DMS 273 (cell line): Measurements from ENCODE around the gene RSRC1.
A peak's percentile ranks its signal among the peaks of the same experiment; 100 is the strongest.

ENCODE experiments used
- DNase-seq: peaks from one replicate; lab custom pipeline; 2025; ENCODE audit not compliant: unreplicated experiment; lab: John Stamatoyannopoulos, UW

The RSRC1 gene

DNA sequence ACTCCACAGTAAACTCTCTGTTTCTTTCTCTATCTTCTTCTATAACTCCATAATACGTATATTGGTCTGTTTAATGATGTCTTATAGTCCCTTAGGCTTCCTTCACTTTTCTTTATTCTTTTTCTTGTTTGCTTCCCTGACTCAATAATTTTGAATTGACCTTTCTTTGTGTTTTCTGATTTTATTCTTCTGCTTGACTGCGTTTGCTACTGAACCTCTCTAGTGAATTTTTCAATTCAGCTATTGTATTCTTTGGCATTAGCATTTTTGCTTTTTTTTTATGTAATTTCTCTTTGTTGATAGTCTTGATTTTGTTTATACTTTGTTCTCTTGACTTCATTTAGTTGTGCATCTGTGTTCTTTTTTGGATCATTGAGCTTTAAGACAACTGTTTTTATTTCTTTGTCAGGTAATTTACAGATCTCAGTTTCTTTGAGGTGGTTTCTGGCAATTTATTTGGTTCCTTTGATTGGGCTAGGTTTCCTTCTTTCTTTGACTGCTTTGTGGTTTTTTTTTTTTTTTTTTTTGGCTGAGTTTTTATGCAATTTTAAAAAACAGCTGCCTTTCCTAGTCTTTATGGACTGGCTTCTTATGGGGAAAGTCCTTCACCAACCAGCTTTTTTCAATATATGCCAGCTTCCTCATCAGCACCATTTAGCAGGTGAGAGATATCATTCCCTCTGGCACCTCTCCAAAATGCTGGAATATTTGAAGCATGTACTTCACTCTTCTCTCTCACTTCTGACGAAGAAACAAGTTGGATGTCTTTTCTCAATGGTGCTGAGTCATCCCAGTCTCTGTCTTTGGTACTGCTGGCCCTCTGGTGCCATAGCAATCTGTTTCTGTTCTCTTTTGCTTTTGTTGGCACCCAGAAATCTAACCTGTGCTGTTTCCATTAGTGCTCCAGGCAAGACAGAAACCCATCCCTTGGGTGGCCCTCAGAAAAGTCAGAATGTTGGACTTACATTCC, 17.6 kb downstream of the RSRC1 start:
- DNase-seq: peak; percentile 13

DNA sequence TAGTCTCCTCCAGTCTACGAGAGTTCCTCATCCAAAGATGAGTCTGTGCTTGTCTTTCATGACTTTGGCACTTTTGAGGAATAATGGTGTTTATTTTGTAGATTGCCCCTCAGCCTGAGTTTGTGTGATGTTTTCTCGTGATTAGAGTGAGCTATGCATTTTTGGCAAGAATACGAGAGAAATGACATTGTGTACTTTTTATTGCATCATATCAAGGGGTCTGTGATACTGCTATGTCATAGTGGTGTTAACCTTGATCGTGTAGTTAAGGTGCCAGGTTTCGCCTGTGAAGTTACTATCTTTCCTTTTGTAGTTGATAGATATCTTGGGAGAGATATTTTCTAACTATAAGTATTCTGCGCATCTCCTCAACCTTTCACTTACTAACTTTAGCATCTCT, 18.9 kb downstream of the RSRC1 start:
- DNase-seq: no peak

DNA sequence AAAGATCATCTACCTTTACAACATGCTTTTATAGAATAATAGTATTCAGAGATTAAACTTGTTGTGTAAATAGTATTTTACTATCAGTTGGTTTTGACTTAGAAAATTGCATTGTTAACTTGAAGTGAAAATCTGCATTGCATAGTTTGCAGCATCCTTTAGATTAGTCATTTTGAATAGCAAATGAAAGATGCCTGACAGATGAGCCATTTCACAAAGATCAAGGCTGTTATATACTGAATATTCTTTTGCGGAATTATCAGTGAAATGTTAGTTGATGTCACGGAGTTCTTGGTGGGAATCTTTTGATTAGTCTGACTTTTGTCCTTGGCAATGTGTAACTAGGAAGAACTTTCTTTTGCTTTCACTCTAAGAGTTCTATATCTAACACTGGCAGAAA, 24.5 kb downstream of the RSRC1 start:
- no peak for DNase-seq

DNA sequence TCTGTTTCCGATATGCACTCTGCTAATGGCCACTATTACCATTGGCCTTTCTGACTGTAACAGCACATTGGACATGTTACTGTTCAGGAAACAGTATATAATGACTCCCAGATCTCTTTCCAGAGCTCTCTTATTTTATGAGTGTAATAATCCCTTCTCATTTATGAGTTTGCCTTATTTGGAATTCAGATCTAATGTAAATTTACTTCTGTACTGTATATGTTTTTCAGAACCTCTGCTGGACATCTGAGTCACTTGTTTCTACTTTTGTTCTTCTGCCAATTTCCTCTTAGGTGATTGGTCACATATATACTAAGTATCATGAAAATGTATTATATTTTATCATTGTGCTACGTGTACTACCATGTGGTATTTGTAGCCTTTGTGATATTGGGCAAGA, 30.5 kb downstream of the RSRC1 start:
- DNase-seq: no peak

DNA sequence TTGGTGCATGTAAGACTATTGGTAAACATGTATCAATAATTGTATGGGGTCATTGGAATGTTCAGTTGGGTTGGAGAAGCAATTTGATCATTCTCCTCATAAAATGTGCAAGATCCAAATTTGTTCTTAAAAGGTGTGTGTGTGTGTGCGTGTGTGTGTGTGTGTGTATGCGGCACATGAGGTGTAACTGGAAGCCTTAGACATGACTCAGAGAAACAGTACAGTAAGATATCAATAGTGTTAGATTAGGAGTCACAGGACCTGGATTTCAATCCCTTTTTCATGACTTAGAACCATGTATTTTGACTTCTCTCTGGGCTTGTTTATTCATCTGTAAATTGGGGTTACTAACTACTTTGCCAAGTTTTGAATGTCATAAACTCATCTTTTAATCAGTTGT, 38.3 kb downstream of the RSRC1 start:
- DNase-seq: no peak

DNA sequence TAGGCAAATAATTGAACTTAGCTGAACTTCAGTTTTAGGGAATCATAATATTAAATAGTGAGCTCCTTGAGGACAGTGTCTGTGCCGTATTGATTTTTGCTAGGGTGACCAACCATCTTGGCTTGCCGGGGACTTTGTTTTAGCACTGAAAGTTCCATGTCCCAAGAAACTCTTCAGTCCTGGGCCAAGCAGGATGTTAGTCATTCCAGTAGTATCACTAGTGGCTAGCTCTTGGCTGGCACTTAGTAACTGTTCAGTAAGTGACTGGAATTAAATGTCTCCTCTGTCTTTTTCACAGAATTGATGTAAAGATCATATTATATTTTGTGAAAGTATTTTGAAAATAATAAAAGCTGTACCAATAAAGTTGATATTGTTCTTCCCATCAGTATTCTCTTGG, 42.3 kb downstream of the RSRC1 start:
- DNase-seq: no peak

DNA sequence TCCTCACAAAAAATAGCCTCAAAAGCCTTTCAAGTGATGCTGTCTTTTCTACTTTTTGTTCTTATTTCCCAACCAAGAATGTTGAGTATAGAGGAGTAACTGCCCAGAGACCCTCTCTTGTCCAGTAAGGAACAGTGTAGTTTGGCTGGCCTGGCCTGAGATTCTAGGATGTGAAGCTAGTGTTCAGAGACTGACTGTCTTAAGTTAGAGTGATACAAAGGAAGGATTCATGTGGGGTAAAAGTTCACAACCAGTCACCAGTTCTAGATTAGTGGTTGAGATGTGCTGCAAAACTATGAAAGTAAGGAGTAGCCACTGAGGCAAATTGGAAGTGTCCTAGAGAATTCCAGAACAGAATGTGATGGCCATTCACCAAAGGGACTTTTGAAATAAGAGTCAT, 49.1 kb downstream of the RSRC1 start:
- DNase-seq: no peak

DNA sequence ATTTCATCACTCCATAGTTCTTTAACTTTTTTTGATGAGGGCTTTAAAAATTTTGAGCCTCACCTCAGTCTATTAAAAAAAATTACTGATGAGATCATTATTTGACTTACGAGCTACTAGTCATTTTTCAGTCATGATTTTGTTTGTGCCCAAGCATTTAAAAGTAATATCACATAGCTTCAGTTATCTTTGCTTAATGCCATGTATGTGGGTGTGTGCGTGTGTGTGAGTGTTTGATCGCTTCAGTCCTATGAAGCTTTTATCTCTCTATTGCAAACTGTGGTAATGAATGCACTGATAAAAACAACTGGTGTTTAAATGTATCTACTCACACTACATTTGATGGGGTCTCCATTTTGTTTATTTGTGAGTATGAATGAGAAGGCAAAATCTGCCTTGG, 49.8 kb downstream of the RSRC1 start:
- DNase-seq: no peak

DNA sequence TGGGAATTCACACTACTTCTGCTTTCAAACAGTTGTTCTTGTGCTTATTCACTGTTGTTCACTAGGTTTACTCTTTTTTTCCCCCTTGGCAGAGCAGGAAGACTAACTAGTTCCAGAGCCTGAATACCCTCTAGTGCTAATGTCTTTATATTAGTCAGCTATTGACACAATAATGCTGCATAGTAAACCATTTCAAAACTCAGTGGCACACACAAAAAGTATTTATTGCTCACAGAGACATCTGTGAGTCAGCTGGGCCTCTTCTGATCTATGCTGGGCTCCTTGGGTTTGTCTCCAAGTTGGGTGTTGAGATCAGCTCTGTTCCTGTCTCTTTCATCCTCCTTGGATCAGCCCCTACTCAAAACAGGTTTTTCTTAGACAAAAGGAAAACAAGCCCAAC, 51.1 kb downstream of the RSRC1 start:
- no peak for DNase-seq

DNA sequence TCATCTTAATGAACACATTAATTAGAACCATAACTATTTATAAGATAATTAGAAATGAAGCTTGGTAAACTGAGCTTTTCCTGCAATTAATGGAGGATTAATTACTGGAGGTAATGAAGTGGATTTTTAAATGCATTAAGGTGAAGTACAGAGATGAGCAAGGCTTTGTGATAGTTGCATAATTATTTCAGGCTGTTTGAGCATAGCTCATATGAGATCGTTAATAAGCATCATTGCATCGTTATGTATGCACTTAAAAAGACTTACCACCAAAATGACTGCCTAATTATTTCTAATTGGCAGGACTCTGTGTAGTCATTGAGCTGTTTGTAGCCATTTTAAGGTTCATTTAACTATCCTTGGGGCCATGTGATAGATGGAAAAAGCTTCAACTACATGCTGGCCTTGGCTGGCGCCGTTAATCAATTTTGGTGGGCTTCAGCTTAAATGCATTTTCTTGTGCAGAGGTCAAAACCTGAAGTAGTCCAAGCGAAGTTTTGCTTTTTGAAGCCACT, 55.3 kb downstream of the RSRC1 start:
- no peak for DNase-seq

DNA sequence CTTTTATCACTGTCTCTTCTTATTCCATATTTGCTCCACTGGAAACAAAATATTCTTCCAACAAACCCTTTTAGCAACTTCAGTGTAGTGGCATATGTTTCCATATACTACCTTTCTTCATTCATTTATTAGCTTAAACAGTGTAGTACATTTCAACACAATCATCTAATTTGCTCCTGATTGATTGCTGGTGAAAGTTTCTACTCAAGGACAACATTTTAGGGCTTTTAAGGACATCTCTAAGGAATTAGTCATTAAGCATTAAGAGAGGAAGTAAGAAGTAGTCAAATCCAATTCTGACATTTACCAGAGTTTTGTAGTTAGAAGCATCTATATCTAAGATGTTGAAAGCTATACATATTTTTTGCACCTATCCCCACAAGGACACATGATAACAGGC, 55.8 kb downstream of the RSRC1 start:
- no peak for DNase-seq

DNA sequence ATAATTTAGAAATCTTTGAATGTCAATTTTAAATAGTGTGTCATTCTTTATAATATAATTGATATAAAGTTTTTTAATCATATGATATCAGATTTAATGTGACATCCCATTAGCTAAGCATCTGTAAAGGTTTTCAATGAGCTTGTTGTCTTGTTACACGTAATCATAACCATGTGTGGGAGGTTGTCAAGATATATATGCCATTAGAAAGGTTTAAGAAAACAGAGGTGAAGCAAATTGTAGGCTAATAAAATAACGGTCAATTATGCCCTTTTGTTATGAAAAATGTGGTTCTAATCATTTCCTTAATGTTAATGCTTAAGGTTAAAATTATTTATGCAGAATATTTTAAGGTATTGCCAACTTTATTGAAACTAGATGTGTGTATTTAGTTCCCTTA, 56.3 kb downstream of the RSRC1 start:
- no peak for DNase-seq

DNA sequence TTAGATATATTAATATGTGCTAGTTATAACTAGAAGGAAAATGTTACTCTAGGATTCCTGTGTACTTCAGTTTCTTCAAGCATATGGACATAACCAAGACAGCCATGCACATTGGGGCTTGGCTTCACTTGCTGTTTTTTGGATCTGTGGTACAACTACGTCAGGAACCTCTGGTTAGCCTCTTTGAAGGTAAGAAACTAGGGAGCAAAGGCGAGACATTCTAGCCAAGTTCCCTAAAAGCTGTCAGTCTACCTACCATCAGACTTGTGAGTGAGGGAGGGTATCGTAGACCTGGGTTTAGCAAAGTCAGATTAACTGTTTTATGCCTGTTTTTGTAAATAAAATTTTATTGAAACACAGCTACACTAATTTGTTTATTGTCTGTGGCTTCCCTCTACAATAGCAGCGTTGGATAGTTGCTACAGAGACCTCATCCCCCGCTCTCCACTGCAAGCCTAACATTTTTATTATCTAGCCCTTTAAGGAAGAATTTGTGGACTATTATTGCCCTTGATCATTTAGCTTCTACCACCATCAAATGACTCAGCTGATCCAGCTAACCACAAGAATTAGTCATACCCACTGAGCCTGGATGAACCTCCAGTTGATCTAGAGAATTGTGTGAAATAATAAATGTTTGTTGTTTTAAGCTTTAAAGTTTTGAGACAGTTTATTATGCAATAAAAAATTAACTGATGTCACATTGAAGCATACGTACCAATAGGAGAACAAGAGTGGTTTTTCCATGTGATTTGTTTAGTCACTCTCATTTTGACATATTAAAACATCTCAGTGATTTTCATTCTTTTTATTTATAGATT, 58.1 kb downstream of the RSRC1 start:
- no peak for DNase-seq

DNA sequence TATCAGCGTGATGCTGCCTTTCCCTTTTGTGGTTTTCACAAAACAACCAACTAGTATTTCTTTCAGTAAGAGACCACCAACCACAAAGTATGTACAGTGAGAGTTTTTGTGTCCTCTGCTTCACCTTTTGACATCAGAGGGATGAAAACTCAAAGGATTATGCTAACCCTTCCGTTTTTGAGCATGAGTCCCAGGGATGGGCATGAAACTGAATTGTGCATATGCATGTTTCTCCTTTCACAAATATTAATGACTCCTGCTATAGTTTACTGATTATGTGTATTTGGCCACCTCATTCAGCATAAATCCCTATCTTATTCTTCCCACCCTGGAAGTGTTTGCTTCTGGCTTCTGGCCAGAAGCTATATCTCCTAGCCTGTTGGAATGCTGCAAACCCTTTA, 59.2 kb downstream of the RSRC1 start:
- DNase-seq: peak; percentile 29

DNA sequence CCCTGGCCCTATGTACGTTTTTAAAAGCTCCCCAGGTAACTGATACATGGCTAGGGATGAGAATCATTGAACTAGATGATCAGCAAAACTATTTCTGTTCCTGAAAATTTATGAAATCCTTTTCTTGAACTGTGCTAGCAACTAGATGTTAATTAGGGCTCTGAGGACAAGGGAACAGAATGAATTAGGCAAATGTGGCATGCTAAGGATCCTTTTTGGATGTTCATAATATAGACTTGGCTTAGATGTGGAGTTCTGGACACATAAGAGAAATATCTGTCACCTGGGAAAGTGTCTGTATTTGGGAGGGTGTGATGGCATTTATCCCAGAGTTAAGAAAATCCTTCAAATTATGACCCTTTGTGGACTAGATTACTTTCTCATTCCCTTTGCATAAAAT, 71.2 kb downstream of the RSRC1 start:
- DNase-seq: no peak

DNA sequence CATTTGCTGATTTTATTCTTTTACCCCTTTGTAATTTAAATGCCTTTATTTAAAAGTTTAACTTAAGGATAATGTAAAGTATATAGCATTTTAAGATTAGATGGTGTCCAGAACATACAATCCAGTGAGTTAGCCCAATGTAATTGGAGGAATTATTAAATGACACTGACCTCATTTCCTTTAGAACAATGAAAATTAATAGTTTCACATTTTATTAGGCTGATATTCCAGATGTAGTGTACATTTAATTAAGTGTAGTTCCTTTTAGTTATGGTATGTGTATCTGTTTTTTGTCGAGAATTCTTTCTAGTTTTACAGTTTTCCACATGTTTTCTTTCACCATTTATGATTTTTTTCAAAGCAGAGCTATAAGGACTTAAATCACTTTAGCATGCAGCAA, 75.8 kb downstream of the RSRC1 start:
- DNase-seq: no peak

DNA sequence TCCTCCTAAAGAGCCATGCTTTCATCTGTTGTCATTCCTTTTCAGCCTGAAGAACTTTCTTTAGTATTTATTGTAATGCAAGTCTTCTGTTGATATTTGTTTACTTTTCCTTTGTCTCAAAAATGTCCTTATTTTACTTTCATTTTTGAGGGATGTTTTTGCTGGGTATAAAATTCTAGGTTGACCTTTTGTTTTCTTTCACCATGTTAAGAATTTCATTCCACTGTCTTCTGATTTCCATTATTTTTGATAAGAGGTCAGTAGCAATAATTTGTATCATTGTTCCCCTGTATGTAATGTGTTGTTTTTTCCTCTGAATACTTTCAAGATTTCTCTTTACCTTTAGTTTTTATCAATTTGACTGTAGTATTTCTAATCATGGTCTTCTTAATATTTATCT, 91.1 kb downstream of the RSRC1 start:
- DNase-seq: no peak

DNA sequence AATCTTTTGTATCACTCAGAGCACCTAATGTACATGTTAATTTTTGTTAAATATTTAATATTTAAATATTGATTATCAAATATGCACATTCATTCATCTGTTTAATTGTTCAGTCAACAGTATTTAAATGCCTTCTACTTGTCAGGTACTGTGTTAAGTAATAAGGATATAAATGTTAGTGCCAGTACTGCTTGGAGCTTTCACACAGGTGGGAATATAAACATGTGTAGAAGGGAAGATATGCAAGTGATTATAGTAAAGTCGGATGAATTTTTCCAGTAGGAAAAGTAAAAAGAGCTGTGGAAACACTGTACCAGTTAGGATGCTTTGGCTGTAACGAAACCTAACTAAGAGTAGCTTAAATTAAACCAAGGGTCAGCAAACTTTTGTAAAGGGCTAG, 95.4 kb downstream of the RSRC1 start:
- no peak for DNase-seq

DNA sequence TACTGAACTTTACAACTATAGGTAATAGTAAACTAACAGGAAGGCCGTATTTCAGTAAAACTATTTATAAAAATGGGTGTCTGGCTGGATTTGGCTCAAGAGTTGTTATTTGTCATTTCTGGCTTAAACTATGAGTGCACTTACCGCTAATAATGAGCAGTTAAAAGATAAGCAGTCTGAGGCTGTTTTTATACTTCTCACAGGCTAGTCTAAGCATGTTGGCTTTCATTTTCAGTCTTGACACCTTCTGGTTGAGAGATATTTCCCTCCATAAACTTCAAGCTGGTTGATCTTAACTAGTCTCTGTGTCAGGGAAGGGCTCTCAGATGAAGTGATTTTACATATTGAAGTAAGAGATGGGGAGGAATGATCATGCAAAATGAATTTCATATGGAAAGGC, 96.1 kb downstream of the RSRC1 start:
- DNase-seq: peak; percentile 10

DNA sequence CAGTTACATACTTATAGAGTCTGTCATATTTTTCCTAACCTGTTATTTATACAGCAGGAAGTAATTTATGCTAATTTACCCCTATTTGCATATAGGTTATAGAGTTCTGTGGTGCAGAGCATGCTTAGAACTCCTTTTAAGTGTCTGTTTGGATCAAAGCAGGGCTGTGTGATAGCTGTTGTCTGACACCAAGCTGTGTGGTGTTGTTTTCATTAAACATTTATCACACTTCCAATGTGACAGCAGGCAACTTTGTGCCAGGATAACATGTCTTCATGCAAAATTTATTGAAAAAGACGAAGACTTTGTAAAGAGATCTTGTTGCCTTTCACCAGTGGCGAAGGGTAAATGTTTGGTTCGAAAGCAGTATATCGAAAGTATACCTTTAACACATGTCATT, 100.2 kb downstream of the RSRC1 start:
- DNase-seq: no peak

DNA sequence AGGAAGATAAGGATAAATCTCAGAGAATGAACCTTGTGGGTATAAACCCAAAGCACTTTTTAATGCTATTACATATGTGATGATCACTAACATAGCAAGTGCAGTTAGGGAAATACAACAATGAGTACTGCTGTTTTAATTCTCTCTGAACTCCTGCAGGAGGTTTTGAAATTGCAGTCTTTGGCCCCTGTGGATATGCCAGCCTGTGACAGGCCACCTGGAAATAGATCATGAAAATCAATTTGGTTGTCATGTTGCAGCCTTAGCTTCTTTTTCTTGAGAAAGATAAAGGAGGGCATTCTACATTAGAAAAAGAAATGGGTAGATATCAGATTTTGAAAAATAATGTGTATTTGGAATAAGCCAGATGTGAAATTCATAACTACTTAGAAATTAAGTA, 103.6 kb downstream of the RSRC1 start:
- no peak for DNase-seq

DNA sequence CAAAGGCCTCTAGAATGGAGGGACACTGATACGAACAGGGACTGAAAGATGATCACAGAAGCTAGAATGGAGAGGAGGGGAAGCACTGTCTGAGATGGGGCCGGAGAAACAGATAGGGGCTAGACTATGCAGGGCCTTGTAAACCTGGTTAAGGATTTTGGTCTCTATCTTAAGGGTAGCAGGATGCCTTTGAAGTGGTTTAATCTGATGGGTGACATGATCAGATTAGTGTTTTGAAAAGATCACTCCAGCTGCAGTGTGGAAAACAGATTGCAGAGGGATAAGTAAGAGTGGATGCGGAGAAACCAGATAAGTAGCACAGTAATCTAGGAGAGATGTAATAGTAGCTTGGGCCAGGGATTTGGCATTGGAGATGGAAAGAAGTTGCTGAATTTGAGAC, 108.1 kb downstream of the RSRC1 start:
- no peak for DNase-seq
